Measurements from ENCODE around the gene OSBPL9.

- TF ChIP-seq, protein P1, sequence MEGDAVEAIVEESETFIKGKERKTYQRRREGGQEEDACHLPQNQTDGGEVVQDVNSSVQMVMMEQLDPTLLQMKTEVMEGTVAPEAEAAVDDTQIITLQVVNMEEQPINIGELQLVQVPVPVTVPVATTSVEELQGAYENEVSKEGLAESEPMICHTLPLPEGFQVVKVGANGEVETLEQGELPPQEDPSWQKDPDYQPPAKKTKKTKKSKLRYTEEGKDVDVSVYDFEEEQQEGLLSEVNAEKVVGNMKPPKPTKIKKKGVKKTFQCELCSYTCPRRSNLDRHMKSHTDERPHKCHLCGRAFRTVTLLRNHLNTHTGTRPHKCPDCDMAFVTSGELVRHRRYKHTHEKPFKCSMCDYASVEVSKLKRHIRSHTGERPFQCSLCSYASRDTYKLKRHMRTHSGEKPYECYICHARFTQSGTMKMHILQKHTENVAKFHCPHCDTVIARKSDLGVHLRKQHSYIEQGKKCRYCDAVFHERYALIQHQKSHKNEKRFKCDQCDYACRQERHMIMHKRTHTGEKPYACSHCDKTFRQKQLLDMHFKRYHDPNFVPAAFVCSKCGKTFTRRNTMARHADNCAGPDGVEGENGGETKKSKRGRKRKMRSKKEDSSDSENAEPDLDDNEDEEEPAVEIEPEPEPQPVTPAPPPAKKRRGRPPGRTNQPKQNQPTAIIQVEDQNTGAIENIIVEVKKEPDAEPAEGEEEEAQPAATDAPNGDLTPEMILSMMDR (conservative IDR thresholded peaks at IDR 0.05; ENCODE audit: low read depth, low read length), result no peak
- TF ChIP-seq EZH2 (IDR thresholded peaks at IDR 0.05; ENCODE audit: borderline replicate concordance, low read depth, low read length, poor library complexity, severe bottlenecking), result no peak
Observed at GRCh38 chr1:51576923-51577322, 40.0 kb upstream of the OSBPL9 start.

All from A673 (cell line).